ENCODE results near the gene SYNE1. TPM values are rescaled to one million over a fixed set of nuclear protein-coding genes. Genes with fewer than 3 reads are reported as not detected.
"Not testable (repeated sequence)": the region's sequence is repeated elsewhere in the genome, so short reads cannot be mapped to it uniquely, and the experiment has no call there.

The SYNE1 gene
- total RNA-seq, 2 experiments from 2014 or later, result 133 to 140 TPM

DNA sequence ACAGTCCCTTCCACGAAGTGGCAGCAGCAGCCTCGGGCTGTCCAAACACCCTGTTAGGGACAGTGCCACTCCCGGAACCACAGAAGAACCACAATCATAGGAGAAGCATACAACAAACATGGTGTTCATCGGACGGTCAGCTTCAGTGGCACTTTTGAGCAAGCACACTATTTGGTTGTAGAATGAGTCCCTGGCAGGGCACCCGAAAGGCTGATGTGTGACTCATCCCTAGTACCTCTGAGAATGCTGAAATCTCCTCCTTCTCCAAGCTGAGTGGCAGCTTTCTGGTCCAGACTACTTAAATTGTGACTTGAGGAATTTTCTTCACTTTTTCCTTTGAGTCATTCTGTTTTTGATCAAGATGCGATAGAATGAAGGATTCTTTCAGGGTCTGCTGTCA is 547.2 kb downstream of the SYNE1 start:
- H3K36me3 Mint-ChIP-seq, result no peaks in the 10 kb centered on the region
- no peak overlapping the region for H3K27ac Mint-ChIP-seq
- H3K4me1 Mint-ChIP-seq, result no peaks in the 10 kb centered on the region
- no peak overlapping the region for H3K4me3 Mint-ChIP-seq
- POLR2A ChIA-PET, result no interaction called here
- ATAC-seq (ENCODE audit: low read depth) (no peak), DNase-seq (no peak)
- H3K27me3 Mint-ChIP-seq, result peaks cover 4% of the 10 kb centered on the region
- H3K9me3 Mint-ChIP-seq, result no peaks in the 10 kb centered on the region

GRCh38 chr6:152087701-152088100 is 549.5 kb downstream of the SYNE1 start:
- DNase-seq (no peak), ATAC-seq (ENCODE audit: low read depth) (no peak)
- no peaks in the 10 kb centered on the region for H3K4me1 Mint-ChIP-seq
- no peaks in the 10 kb centered on the region for H3K9me3 Mint-ChIP-seq
- POLR2A ChIA-PET, result no interaction called here
- no peaks in the 10 kb centered on the region for H3K27me3 Mint-ChIP-seq
- H3K36me3 Mint-ChIP-seq, result no peaks in the 10 kb centered on the region
- no peak overlapping the region for H3K27ac Mint-ChIP-seq
- H3K4me3 Mint-ChIP-seq, result no peak overlapping the region

- ATAC-seq (ENCODE audit: low read depth), result no peak
- no peaks in the 10 kb centered on the region for H3K36me3 Mint-ChIP-seq
- no peak overlapping the region for H3K4me3 Mint-ChIP-seq
- no peaks in the 10 kb centered on the region for H3K4me1 Mint-ChIP-seq
- no peaks in the 10 kb centered on the region for H3K9me3 Mint-ChIP-seq
- DNase-seq, result no peak
- POLR2A ChIA-PET, result no interaction called here
- H3K27ac Mint-ChIP-seq, result no peak overlapping the region
- H3K27me3 Mint-ChIP-seq, result no peaks in the 10 kb centered on the region
Measured at GRCh38 chr6:152087096-152087495, 550.1 kb downstream of the SYNE1 start.

GRCh38 chr6:152086223-152086873 is 550.8 kb downstream of the SYNE1 start:
- POLR2A ChIA-PET, result no interaction called here
- no peaks in the 10 kb centered on the region for H3K4me1 Mint-ChIP-seq

GRCh38 chr6:152085451-152085921 is 551.7 kb downstream of the SYNE1 start:
- no peak overlapping the region for H3K27ac Mint-ChIP-seq
- ATAC-seq (ENCODE audit: low read depth) (no peak), DNase-seq (no peak)
- no peaks in the 10 kb centered on the region for H3K27me3 Mint-ChIP-seq
- H3K4me1 Mint-ChIP-seq, result no peaks in the 10 kb centered on the region
- H3K9me3 Mint-ChIP-seq, result no peaks in the 10 kb centered on the region
- POLR2A ChIA-PET, result no interaction called here
- H3K4me3 Mint-ChIP-seq, result no peak overlapping the region
- H3K36me3 Mint-ChIP-seq, result no peaks in the 10 kb centered on the region

More at GRCh38 chr6:152086223-152086873, 550.8 kb downstream of the SYNE1 start:
- Mint-ChIP-seq H3K4me3 (no peak overlapping the region), H3K36me3 (no peaks in the 10 kb centered on the region), H3K27me3 (no peaks in the 10 kb centered on the region), H3K27ac (no peak overlapping the region), H3K9me3 (no peaks in the 10 kb centered on the region)
- ATAC-seq (ENCODE audit: low read depth) (no peak), DNase-seq (no peak)

DNA sequence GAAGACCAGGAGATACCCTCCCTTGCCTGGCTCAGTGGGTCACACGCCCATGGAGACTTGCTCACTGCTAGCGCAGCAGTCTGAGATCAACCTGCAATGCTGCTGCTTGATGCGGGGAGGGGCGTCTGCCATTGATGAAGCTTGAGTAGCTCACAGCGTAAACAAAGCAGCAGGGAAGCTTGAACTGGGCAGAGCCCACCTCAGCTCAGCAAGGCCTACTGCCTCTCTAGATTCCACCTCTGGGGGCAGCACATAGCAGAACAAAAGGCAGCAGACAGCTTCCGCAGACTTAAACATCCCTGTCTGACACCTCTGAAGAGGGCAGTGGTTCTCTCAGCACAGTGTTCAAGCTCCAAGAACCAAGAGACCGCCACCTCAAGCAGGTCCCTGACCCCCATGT is 558.4 kb downstream of the SYNE1 start:
- POLR2A ChIA-PET, result no interaction called here
- Mint-ChIP-seq H3K4me3 (no peak overlapping the region), H3K27ac (no peak overlapping the region), H3K4me1 (no peaks in the 10 kb centered on the region), H3K9me3 (peaks cover 8% of the 10 kb centered on the region), H3K36me3 (no peaks in the 10 kb centered on the region), H3K27me3 (peaks cover 4% of the 10 kb centered on the region)
- ATAC-seq (ENCODE audit: low read depth) (no peak), DNase-seq (no peak)

- peaks cover 4% of the 10 kb centered on the region for H3K27me3 Mint-ChIP-seq
- no peak overlapping the region for H3K27ac Mint-ChIP-seq
- H3K36me3 Mint-ChIP-seq, result no peaks in the 10 kb centered on the region
- peaks cover 8% of the 10 kb centered on the region for H3K9me3 Mint-ChIP-seq
- no peaks in the 10 kb centered on the region for H3K4me1 Mint-ChIP-seq
- ATAC-seq (ENCODE audit: low read depth) (no peak), DNase-seq (no peak)
- no peak overlapping the region for H3K4me3 Mint-ChIP-seq
- POLR2A ChIA-PET, result no interaction called here
Measured at GRCh38 chr6:152078001-152078400, 559.2 kb downstream of the SYNE1 start.

- H3K27me3 Mint-ChIP-seq; POLR2A ChIA-PET; DNase-seq; H3K4me1 Mint-ChIP-seq; H3K27ac Mint-ChIP-seq; H3K4me3 Mint-ChIP-seq; ATAC-seq (ENCODE audit: low read depth); H3K9me3 Mint-ChIP-seq; H3K36me3 Mint-ChIP-seq: not testable (repeated sequence)
Measured at GRCh38 chr6:152076242-152076641, 560.9 kb downstream of the SYNE1 start.

DNA sequence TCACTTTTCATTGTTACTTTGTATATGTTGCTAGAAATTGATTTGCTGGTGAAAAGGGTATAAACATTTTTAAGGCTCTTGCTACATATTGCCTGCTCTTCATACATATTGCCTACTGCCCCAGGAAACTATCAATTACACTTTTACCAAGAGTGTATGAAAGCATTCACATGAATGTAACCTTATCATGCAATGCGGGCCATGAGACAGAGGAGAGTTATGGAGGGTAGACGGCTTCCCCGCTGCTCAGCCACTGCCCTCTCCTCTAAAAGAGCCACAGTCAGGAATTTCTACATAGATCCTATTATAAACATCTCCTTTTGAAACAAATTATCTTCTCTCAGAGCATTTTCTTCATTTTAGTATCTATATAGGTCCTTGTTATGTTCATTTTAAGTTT is 565.3 kb downstream of the SYNE1 start:
- H3K9me3 Mint-ChIP-seq, result peaks cover 4% of the 10 kb centered on the region
- no peaks in the 10 kb centered on the region for H3K36me3 Mint-ChIP-seq
- ATAC-seq (ENCODE audit: low read depth) (no peak), DNase-seq (no peak)
- no peak overlapping the region for H3K4me3 Mint-ChIP-seq
- H3K27ac Mint-ChIP-seq, result no peak overlapping the region
- POLR2A ChIA-PET, result no interaction called here
- no peaks in the 10 kb centered on the region for H3K4me1 Mint-ChIP-seq
- H3K27me3 Mint-ChIP-seq, result peaks cover 6% of the 10 kb centered on the region

Other genes starting within 250 kb of the SYNE1 start
- gene MYCT1, start 60.5 kb upstream of the SYNE1 start, total RNA-seq, result not detected
- gene VIP, start 113.4 kb upstream of the SYNE1 start, total RNA-seq, result not detected

Data from activated naive CD8-positive, alpha-beta T cell treated with anti-CD3 and anti-CD28 coated beads, Interleukin-2, amount 10 ng/mL, durations not matched to agents 7 days and 5 days (primary cell).